K562 (cell line): ENCODE data around the gene SCRN1. TPM values are rescaled to one million over a fixed set of nuclear protein-coding genes. Genes with fewer than 3 reads are reported as not detected.
A peak's percentile ranks its signal among the peaks of the same experiment; 100 is the strongest.

Source experiments
- CBFB ChIP-seq: sonication (generic); formaldehyde crosslinking; IDR thresholded peaks from 2 replicates; pipeline ENCODE4 v1.4.0; 2020; ENCODE audit warnings: mild to moderate bottlenecking, missing genetic modification reagents
- CEBPB ChIP-seq: fragments of 450-650 bp; IDR thresholded peaks from 2 replicates; pipeline ENCODE4 v1.6.1; 2016; ENCODE audit warnings: missing genetic modification characterization, missing compliant biosample characterization
- CXXC5 ChIP-seq: fragments of 250-450 bp; sonication (Bioruptor Pico); IDR thresholded peaks from 2 replicates; pipeline ENCODE4 v1.8.0; 2022; ENCODE audit warnings: inconsistent platforms, mild to moderate bottlenecking, moderate library complexity
- DEAF1 ChIP-seq: fragments of 450-650 bp; formaldehyde crosslinking; IDR thresholded peaks from 2 replicates; pipeline ENCODE4 v1.4.0; 2020; ENCODE audit warnings: mild to moderate bottlenecking, moderate library complexity
- E2F1 ChIP-seq: sonication (generic); formaldehyde crosslinking; IDR thresholded peaks from 2 replicates; pipeline ENCODE4 v1.8.1; 2023; ENCODE audit warnings: mild to moderate bottlenecking, missing genetic modification reagents, moderate library complexity
- E2F6 ChIP-seq, 2 experiments: IDR thresholded peaks; 2 replicates each; pipeline ENCODE4 v1.6.1; 2011; ENCODE audit warnings: borderline replicate concordance in 1 of 2, control low read depth in 1 of 2, low read depth in 1 of 2, low read length in 1 of 2, mild to moderate bottlenecking in 1 of 2, mixed read lengths in 1 of 2, moderate library complexity in 1 of 2; ENCODE audit not compliant: insufficient read depth in 1 of 2, insufficient read length in 1 of 2, poor library complexity in 1 of 2, severe bottlenecking in 1 of 2; ENCODE audit errors: extremely low read depth in 1 of 2
- GATA2 ChIP-seq: sonication (generic); formaldehyde crosslinking; IDR thresholded peaks from 2 replicates; pipeline ENCODE4 v1.4.0; 2020; ENCODE audit warnings: mild to moderate bottlenecking, missing genetic modification reagents
- KAT2B ChIP-seq: IDR thresholded peaks from one replicate; pipeline ENCODE4 v1.6.1; 2012; ENCODE audit warnings: low read depth, mild to moderate bottlenecking, control low read depth, inconsistent platforms, low read length, moderate library complexity
- MEF2A ChIP-seq: IDR thresholded peaks from 2 replicates; pipeline ENCODE4 v1.6.1; 2011; ENCODE audit warnings: low read depth, mild to moderate bottlenecking, low read length, moderate library complexity; ENCODE audit not compliant: control insufficient read depth
- MNT ChIP-seq, 2 experiments: fragments of 450-650 bp; conservative IDR thresholded peaks; 2 replicates each; pipeline ENCODE4 v1.6.1; 2017; ENCODE audit warnings: mild to moderate bottlenecking in 2 of 2, moderate library complexity in 2 of 2
- RAD51 ChIP-seq: fragments of 450-650 bp; IDR thresholded peaks from 2 replicates; pipeline ENCODE4 v1.7.1; 2016; ENCODE audit warnings: low read depth, mild to moderate bottlenecking, borderline replicate concordance
- USF1 ChIP-seq: sonication (generic); formaldehyde crosslinking; IDR thresholded peaks from 2 replicates; pipeline ENCODE4 v1.9.0; 2022; ENCODE audit warnings: mild to moderate bottlenecking, missing genetic modification reagents
- ZNF134 ChIP-seq: fragments of 250-450 bp; sonication (Bioruptor Pico); conservative IDR thresholded peaks from 2 replicates; pipeline ENCODE4 v1.4.0; 2020
- ZNF316 ChIP-seq: fragments of 450-650 bp; IDR thresholded peaks from 2 replicates; pipeline ENCODE4 v1.6.1; 2016
- ZNF609 ChIP-seq: sonication (generic); formaldehyde crosslinking; IDR thresholded peaks from 2 replicates; pipeline ENCODE4 v1.8.1; 2023; ENCODE audit warnings: missing genetic modification reagents, mild to moderate bottlenecking, borderline replicate concordance
- ZNF76 ChIP-seq: fragments of 250-450 bp; sonication (Bioruptor Pico); IDR thresholded peaks from 2 replicates; pipeline ENCODE4 v1.4.0; 2020; ENCODE audit warnings: mild to moderate bottlenecking, moderate library complexity, borderline replicate concordance
- polyA plus RNA-seq, 8 experiments: library from polyadenylated mRNA; depleted of rRNA in 4 of 8; stranded (reverse) in 5 of 8; unstranded in 3 of 8; fragments of >200 nt; fragmentation: Nextera tagmentation in 2 of 8; fragmentation: Illumina TruSeq in 1 of 8; extraction: Ambion mirVana in 2 of 8; extraction: Trizol in 1 of 8; gene quantifications; 2 replicates each; pipeline versions ENCODE4 v1.2.1 to v1.2.3, GENCODE V29; 2011 to 2014; ENCODE audit warnings: inconsistent platforms in 1 of 8, missing spikeins in 1 of 8
- total RNA-seq, 7 experiments: library from RNA; depleted of rRNA in 6 of 7; stranded (reverse); fragments of >200 nt in 6 of 7; fragmentation: Illumina TruSeq in 2 of 7; extraction: Trizol in 2 of 7; gene quantifications; 2 replicates each; pipeline versions ENCODE4 v1.2.1 to v1.2.3, GENCODE V29; 2011 to 2021; ENCODE audit warnings: low replicate concordance in 1 of 7

Gene SCRN1
- total and polyA plus RNA-seq, 9 of the 15 experiments (the other 6 are each of a cell fraction or from before 2014, with no cell fraction given) = 0.13 to 1.4 (median 0.20) TPM

GRCh38 chr7:29891766-29892165, 97.8 kb downstream of the SCRN1 start (continued):
- TF ChIP-seq USF1 (CRISPR knock-in tag) = peak; percentile 92
- no peak for TF ChIP-seq ZNF134 (CRISPR knock-in tag)
- no peak for TF ChIP-seq ZNF76 (CRISPR knock-in tag)
- TF ChIP-seq GATA2 = peak; percentile 70; the same call in 1 of the 2 replicates
- 0 out of 2 replicates have a peak, but pooled peaks have one; percentile 19 for TF ChIP-seq MEF2A
- 0 out of 2 replicates have a peak, but pooled peaks have one; percentile 43 for TF ChIP-seq RAD51
- peak; percentile 70 for TF ChIP-seq CEBPB
- 0 out of 2 replicates have a peak, but pooled peaks have one; percentile 29 for TF ChIP-seq CXXC5 (CRISPR knock-in tag)
- peak; percentile 42 for TF ChIP-seq E2F6 (IDR thresholded peaks at IDR 0.05; ENCODE audit: borderline replicate concordance in 1 of 2, extremely low read depth in 1 of 2, insufficient read depth in 1 of 2, insufficient read length in 1 of 2, low read depth in 1 of 2, low read length in 1 of 2, poor library complexity in 1 of 2, severe bottlenecking in 1 of 2)
- TF ChIP-seq ZNF316 = peak; percentile 88
- peak in 1 of 2 experiments; percentile 42; a peak in 1 of 4 replicates for TF ChIP-seq MNT (conservative IDR thresholded peaks at IDR 0.05)
- TF ChIP-seq DEAF1 = no peak
- TF ChIP-seq KAT2B = no peak
- no peak for TF ChIP-seq E2F1 (CRISPR knock-in tag)
- no peak for TF ChIP-seq CBFB (CRISPR knock-in tag)
- no peak for TF ChIP-seq ZNF609 (CRISPR knock-in tag)
